Epithelial cell of esophagus (primary cell): ENCODE data around the gene RNF113B.

ENCODE experiments used
- DNase-seq: peaks from one replicate; pipeline ENCODE4 v3.0.0; 2010; ENCODE audit warnings: low read depth
- H3K4me3 ChIP-seq: 2 replicates; pipeline ENCODE4 v1.5.1; 2011; ENCODE audit warnings: mild to moderate bottlenecking, low read length, control low read depth
- CTCF ChIP-seq: IDR thresholded peaks from 2 replicates; pipeline ENCODE4 v1.5.1; 2011; ENCODE audit warnings: low read depth, mild to moderate bottlenecking, low read length, control low read depth, inconsistent platforms; ENCODE audit not compliant: insufficient read depth; ENCODE audit errors: missing control alignments

Gene RNF113B

GRCh38 chr13:98143601-98144026 is 33.5 kb downstream of the RNF113B start:
- peak overlapping the region; percentile 46 for H3K4me3 ChIP-seq
- TF ChIP-seq CTCF, result no peak
- DNase-seq, result no peak

- no peak for TF ChIP-seq CTCF
- no peak for DNase-seq
- peak overlapping the region; percentile 46 for H3K4me3 ChIP-seq
These were observed 33.9 kb downstream of the RNF113B start for GRCh38 chr13:98143157-98143553.

GRCh38 chr13:98142380-98143156 is 34.5 kb downstream of the RNF113B start, which contains the start of gene FARP1:
TSS of gene FARP1 (plus strand) at chr13:98143094. CDS start at chr13:98213243, 70,149 bp downstream.
- peak; percentile 8 for TF ChIP-seq CTCF
- H3K4me3 ChIP-seq, result peak within 1 kb of the TSS; percentile 54
- DNase-seq, result peak; percentile 80

- peak overlapping the region; percentile 54 for H3K4me3 ChIP-seq
- DNase-seq, result no peak
- no peak for TF ChIP-seq CTCF
These were observed 35.3 kb downstream of the RNF113B start for GRCh38 chr13:98141509-98142379.

GRCh38 chr13:98141091-98141490 is 36.0 kb downstream of the RNF113B start:
- DNase-seq, result no peak
- TF ChIP-seq CTCF, result no peak
- H3K4me3 ChIP-seq, result no peak overlapping the region

GRCh38 chr13:98134901-98135300 is 42.2 kb downstream of the RNF113B start:
- H3K4me3 ChIP-seq, result no peak overlapping the region
- no peak for TF ChIP-seq CTCF
- no peak for DNase-seq
